CD1c-positive myeloid dendritic cell (primary cell): ENCODE measurements around the gene VN1R5.

Experiments
- DNase-seq: peaks from one replicate; pipeline ENCODE4 v3.0.0-alpha.2; 2016; ENCODE audit errors: extremely low spot score

Gene VN1R5

DNA sequence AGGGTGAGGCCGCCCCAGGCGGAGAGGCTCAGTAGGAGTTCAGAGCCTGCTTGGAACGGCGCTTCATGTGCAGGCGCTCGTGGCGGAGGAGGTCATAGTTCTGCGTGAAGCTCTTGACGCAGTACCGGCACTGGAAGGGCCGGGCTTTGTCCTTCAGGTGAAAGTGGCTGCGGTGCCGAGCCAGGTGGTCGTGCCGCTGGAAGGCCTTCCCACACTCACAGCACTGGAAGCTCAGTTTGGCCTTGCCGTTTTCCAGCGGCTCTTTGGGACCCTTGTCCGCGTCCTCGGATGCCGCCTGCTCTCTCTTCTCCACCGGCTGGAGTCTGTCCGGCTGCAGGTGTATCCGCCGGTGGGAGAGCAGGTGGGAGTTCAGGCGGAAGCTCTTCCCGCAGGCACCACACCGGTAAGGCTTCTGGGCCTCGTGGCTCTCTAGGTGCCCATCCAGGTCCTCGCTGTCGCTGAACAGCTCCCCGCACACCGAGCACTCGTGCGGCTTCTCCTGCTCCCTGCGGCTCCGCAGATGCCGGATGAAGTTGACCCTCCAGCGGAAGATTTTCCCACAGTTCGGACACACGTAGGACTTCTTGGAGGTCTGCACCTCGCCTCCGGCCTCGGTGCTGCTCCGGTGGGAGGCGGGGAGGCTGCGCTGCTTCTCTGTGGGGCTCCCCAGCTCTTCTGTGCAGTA is 44.8 kb downstream of the VN1R5 start:
- no peak for DNase-seq

DNA sequence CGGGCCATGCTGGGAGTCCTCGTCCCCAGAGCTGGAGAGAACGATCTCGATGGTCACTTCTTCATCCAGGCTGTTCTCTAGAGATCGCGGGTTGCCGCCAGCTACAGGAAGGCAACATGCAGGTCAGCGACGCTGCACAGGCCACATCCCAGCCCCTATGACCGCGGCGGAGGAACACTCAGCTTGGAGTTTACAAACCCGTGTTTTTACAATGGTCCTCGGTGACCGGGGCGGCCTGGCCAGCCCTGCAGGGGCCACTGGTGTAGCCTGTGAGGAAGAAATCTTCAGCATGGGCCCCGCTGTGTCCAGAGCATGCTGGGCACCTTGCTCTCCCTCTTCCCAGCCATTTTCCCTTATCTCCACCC is 45.3 kb downstream of the VN1R5 start:
- no peak for DNase-seq

DNA sequence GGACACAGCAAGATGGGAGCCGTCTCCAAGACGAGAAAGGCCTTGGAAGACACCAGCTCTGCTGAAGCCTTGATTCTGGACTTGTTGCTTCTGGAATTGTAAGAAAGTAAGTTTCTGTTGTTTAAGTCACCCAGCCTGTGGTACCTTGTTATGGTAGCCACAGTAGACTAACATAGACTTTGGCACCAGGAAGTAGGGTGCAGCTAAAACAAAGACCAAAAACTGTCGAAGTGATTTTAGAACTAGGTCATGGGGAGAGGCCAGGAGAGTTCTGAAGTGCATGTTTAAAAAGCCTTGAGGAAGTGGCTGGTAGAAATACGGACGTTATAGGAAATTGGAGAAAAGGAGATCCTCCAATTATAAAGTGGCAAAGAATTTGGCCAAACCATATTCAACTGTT is 47.3 kb downstream of the VN1R5 start:
- no peak for DNase-seq

DNA sequence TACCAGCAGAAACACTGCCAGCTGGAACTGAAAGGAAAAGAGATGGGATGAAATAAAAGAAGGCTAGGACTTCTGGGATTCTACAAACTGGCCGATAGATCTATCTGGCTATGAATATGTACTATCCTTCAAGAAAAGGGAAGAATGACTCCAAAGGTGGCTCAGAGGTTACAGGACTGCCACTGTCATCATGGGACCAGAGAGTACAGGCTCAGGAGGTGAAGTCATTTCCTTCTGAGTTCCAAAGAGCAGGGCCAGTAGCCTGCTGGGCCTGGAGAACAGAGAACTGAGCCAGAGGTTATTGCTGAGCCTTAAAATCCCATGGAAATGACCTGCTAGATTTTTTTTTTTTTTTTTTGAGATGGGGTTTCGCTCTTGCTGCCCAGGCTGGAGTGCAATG is 48.2 kb downstream of the VN1R5 start:
- DNase-seq, result peak; percentile 42
